Esophagus muscularis mucosa (tissue), 3 donors: ENCODE data around the gene REXO4.

Experiments used
- EP300 ChIP-seq: sonication (generic); formaldehyde crosslinking; IDR thresholded peaks from one replicate; pipeline ENCODE4 v1.6.1; 2017; ENCODE audit warnings: antibody characterized with exemption
- TF ChIP-seq, protein P1 (sequence below), 3 experiments: fragments of 200-600 bp in 2 of 3; fragments of 450-650 bp in 1 of 3; sonication (generic) in 2 of 3; IDR thresholded peaks; one replicate each; pipeline ENCODE4 v1.5.1; 2017 to 2019; ENCODE audit warnings: antibody characterized with exemption in 3 of 3, mild to moderate bottlenecking in 2 of 3, moderate library complexity in 1 of 3

- TF ChIP-seq, protein P1, sequence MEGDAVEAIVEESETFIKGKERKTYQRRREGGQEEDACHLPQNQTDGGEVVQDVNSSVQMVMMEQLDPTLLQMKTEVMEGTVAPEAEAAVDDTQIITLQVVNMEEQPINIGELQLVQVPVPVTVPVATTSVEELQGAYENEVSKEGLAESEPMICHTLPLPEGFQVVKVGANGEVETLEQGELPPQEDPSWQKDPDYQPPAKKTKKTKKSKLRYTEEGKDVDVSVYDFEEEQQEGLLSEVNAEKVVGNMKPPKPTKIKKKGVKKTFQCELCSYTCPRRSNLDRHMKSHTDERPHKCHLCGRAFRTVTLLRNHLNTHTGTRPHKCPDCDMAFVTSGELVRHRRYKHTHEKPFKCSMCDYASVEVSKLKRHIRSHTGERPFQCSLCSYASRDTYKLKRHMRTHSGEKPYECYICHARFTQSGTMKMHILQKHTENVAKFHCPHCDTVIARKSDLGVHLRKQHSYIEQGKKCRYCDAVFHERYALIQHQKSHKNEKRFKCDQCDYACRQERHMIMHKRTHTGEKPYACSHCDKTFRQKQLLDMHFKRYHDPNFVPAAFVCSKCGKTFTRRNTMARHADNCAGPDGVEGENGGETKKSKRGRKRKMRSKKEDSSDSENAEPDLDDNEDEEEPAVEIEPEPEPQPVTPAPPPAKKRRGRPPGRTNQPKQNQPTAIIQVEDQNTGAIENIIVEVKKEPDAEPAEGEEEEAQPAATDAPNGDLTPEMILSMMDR (IDR thresholded peaks at IDR 0.05): no peak
- TF ChIP-seq EP300: no peak
These were observed 55.3 kb downstream of the REXO4 start for GRCh38 chr9:133362359-133363044.
